Amniotic epithelial cell (primary cell): ENCODE results near the gene LRMDA.
"Not testable (repeated sequence)": the region's sequence is repeated elsewhere in the genome, so short reads cannot be mapped to it uniquely, and the experiment has no call there.

Experiments used
- DNase-seq: peaks from one replicate; pipeline ENCODE4 v3.0.0-alpha.2; 2010; ENCODE audit warnings: low read depth

Gene LRMDA

DNA sequence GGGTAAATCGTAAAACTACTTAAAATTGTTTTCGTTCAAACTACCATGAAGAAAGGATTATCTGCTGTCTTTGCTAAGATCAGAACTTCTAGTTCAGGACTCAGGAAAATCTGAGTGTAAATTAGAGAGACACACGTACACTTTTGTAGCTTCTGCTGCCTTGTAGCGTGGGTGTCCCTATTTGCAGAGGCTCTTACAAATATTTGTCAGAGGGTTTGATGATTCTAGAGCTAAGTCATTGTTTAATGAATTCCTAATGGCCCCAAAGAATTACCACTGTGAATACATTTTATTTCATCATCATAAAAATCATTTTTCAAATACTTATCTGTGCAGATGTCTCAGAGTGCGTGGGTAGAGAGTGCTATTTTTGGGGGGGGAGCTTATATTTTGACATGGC, 314.9 kb downstream of the LRMDA start:
- no peak for DNase-seq

- DNase-seq, result not testable (repeated sequence)
Observed at GRCh38 chr10:75750093-75750875, 318.9 kb downstream of the LRMDA start.

- DNase-seq, result no peak
Observed at GRCh38 chr10:75751232-75751631, 319.8 kb downstream of the LRMDA start.

- DNase-seq, result no peak
Observed at GRCh38 chr10:75753621-75754020, 322.2 kb downstream of the LRMDA start.

DNA sequence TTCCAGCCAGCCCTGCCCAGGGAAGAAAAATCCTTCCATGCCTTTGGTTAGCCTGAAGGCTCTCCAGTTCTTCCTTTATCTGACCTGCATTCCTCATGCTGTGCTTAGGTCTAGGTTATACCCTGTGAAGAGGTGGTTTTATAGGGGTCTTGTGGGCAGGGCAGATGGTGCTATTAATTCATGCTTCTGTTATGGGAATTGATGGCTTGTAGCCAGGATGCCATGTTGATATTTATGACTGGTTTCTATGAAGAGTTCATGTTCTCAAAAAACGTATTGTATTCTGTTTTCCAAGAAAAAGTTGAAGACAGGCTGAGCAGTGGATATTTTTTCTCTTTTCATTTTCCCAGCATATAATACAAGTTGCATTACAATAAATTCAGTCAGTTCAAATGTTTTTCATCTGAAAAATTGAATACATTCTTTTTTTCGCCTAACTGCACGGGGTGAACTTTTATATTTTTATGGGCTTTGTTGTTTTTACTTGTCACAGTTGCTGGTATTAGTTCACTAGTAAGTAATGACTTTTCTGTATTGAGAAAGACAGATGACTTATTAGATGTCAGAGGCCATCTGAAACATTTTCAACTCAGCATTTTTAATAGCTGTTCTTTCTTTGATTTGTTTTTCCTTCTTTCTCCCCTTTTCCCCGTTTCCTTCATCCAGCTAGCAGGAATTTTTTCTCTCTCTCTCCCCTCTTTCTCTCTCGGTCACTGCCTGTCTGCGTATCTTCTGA, 322.8 kb downstream of the LRMDA start:
- no peak for DNase-seq

DNA sequence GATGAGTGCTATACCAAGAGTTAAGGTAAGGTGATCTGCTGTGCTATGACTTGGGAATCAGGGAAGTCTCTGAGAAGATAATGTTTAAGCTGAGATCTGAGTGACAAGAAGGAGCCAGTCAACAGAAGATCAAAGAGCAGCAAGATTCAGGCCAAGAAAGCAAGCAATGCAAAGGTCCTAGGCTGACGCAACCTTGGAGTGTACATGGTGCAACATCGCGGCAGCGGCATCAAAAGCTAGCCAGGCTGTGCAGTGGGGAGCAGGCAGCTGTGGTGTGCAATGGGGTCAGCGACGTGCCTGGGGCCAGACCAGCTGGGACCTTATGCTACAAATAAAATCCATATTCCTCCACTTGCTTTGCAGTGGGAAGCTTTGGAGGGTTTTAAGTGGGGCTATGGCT, 324.1 kb downstream of the LRMDA start:
- no peak for DNase-seq

DNA sequence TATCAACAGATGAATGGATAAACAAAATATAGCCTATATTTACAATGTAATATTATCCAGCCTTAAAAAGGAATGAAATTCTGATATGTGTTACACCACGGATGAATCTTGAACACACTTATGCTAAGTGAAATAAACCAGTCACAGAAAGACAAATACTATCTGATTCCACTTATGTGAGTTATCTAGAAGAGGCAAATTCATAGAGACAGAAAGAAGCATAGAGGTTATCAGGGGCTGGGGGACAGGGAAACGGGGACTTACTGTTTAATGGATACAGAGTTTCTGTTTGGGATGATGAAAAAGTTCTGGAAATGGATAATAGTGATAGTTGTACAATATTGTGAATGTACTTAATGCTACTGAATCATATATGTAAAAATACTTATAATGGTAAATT, 329.9 kb downstream of the LRMDA start:
- no peak for DNase-seq

GRCh38 chr10:75762431-75762802, 331.0 kb downstream of the LRMDA start:
- DNase-seq, result no peak

- DNase-seq, result no peak
Observed at GRCh38 chr10:75763652-75764051, 332.2 kb downstream of the LRMDA start.

GRCh38 chr10:75764974-75765788, 333.8 kb downstream of the LRMDA start:
- DNase-seq, result no peak

- no peak for DNase-seq
Observed at GRCh38 chr10:75765789-75766096, 334.3 kb downstream of the LRMDA start.

DNA sequence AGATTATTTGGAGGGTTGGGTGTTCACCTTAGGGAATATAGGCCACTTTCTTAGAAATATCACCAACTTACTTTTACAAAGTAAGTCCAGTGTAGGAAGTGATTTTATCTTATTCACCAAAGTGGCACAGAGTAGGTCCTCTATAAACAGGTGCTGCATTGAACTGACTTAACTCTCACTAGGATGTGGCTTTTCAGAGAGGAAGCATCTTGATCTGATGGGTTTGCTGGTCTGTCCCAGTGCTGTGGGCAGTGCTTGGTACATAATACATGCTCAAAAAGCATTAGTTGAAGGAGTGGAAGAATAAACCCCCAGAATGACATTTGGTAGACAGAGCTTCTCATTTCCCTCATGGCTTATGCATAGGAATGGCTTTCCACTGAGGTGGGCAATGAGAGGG, 334.7 kb downstream of the LRMDA start:
- DNase-seq, result no peak

DNA sequence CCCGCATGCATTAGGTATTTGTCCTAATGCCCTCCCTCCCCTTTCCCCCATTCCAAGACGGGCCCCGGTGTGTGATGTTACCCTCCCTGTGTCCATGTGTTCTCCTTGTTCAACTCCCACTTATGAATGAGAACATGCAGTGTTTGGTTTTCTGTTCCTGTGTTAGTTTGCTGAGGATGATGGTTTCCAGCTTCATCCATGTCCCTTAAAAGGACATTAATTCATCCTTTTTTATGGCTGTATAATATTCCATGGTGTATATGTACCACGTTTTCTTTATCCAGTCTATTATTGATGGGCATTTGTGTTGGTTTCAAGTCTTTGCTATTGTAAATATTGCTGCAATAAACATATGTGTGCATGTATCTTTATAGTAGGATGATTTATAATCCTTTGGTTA, 335.3 kb downstream of the LRMDA start:
- not testable (repeated sequence) for DNase-seq

GRCh38 chr10:75770626-75771081, 339.2 kb downstream of the LRMDA start:
- DNase-seq, result peak; percentile 74

DNA sequence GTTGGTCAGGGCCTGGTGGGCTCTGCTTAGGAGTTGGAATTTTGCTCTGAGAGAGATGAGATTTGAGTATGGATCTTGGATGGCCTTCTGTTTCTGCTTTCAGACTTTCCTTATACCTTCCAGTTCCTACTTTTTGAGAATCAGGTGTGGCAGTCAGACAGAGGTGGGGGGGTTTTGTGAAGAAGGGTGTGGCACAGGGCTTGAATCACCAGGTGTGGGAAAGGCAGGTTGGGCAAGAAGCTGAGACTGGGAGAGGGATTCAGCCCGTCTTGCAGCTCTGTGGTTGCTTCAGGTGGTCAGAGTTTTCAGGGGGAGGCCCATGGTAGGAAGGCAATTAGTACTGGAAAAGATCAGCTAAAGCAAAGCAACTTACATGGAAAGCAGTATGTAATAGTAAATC, 340.2 kb downstream of the LRMDA start:
- DNase-seq, result no peak

DNA sequence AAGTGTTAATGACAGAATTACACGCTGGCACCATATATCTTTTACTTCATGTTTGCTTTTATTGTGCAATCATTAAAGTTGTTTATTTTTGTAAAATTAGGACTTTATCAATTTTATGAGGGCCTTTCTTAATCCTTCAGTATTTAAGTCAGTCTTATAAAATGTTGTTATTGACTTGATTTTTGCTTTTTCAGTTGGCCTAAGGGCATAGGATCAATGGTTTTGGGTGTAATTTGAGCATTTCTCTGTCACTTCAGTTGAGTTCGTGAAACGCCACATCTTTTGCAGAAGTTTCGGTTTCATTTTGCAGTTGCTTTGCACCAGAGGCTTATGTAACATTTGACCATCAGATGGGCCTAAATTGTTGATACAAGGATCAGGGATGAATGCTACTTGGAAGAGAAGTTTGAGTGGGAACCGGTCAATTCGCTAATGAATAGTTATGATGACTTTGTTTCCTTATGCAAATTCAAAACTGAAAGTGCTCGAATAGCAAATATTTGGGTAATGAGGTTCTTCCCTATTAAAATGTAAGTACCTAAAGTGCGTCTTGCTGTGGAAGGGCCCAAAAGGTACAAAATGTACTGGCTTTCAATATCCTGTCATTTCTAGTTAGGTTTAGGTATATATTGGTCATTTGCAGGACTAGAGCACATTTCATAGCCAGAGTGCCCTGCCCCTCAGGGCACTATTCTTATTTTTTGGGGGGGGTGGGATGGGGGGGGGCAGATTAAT, 340.9 kb downstream of the LRMDA start:
- no peak for DNase-seq

GRCh38 chr10:75773231-75773780, 341.9 kb downstream of the LRMDA start:
- peak; percentile 90 for DNase-seq

DNA sequence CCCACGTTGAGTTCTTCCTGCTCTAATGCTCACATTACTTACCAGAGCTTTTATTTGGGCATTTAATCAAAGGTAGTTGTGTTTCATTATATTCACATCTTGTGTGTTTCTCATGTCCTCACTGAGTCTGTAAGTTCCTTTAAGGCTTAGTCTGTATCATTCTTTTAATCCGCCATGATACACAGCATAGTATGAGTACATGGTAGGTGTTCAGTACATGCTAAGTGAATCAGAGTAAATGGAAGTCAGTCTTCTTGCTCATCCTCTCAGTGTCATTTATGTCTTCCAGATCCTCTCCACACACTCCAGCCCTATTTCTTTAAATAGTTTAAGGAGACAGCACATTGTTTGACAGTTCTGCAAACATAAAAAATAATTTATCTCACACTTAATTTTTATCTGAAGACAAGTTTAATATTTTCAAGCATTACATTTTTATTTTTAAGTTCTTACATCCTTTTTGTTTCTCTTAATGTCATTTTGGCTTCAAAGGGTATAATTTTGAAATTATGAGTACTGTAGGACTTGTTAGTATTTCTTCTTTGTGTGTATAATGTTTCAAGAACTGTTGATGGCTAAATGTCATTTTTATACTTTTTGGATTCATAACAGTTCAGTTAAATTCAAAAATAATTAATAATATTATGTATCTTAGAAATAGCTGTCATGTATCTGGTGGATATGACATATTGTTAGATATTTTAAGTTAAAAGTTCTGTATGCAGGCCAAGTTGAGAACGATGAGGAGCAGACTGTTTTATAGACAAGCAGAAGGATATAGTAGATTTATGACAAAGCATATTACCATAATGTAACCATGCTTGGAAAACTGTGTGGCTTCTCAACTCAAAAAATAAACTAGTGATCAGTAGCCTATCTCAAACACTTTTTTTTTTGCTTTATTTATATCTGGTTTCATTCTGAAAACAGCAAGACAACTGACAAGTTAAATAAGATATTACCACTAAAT, 342.7 kb downstream of the LRMDA start:
- DNase-seq, result no peak

GRCh38 chr10:75774783-75775490, 343.5 kb downstream of the LRMDA start:
- peak; percentile 11 for DNase-seq
